H1 (cell line): Measurements from ENCODE around the gene PCDHGA1. TPM values are rescaled to one million over a fixed set of nuclear protein-coding genes. Genes with fewer than 3 reads are reported as not detected.

ENCODE experiments used
- CTCF ChIA-PET: fragments of 300-600 bp; sonication (Branson Sonifier 250); formaldehyde crosslinking; loops from one replicate; lab custom pipeline; 2021; ENCODE audit not compliant: partially characterized antibody; lab: Charles Lee
- POLR2A ChIA-PET: fragments of 300-600 bp; sonication (Branson Sonifier 250); formaldehyde crosslinking; loops from one replicate; lab custom pipeline; 2021; ENCODE audit warnings: inconsistent platforms; ENCODE audit not compliant: partially characterized antibody; lab: Charles Lee
- DNase-seq, 2 experiments: peaks; one replicate each; pipeline versions ENCODE4 v3.0.0 to v3.0.0-alpha.2; 2010 to 2022; ENCODE audit warnings: low spot score in 2 of 2, low read depth in 1 of 2, mixed read lengths in 1 of 2
- FAIRE-seq: peaks from 2 replicates; lab custom pipeline; 2011; peaks lifted over from hg19 to GRCh38; lab: Jason Lieb, UNC
- H2AFZ ChIP-seq: 2 replicates; pipeline ENCODE4 v1.8.1; 2012; ENCODE audit warnings: low read length, inconsistent platforms
- H2AK5ac ChIP-seq: 2 replicates; pipeline ENCODE4 v1.6.1; 2013; ENCODE audit warnings: low read depth, low read length
- H2BK120ac ChIP-seq: replicated peaks from 2 replicates; pipeline ENCODE3; 2013; ENCODE audit warnings: low read depth, low read length, inconsistent platforms
- H2BK12ac ChIP-seq: 2 replicates; pipeline ENCODE4 v1.6.1; 2013; ENCODE audit warnings: low read depth, low read length
- H2BK15ac ChIP-seq: 2 replicates; pipeline ENCODE4 v1.6.1; 2013; ENCODE audit warnings: low read length
- H2BK20ac ChIP-seq: 2 replicates; pipeline ENCODE4 v1.6.1; 2013; ENCODE audit warnings: low read length
- H2BK5ac ChIP-seq: 2 replicates; pipeline ENCODE4 v1.6.1; 2013; ENCODE audit warnings: low read depth, low read length
- H3K14ac ChIP-seq: 2 replicates; pipeline ENCODE4 v1.6.1; 2013; ENCODE audit warnings: inconsistent platforms; ENCODE audit not compliant: insufficient read length
- H3K18ac ChIP-seq: 2 replicates; pipeline ENCODE4 v1.6.1; 2013; ENCODE audit warnings: low read length; ENCODE audit errors: extremely low read depth
- H3K23ac ChIP-seq: 2 replicates; pipeline ENCODE4 v1.6.1; 2013; ENCODE audit warnings: inconsistent platforms; ENCODE audit not compliant: insufficient read length
- H3K23me2 ChIP-seq: 2 replicates; pipeline ENCODE4 v1.6.1; 2013; ENCODE audit warnings: low read depth, low read length
- H3K27ac ChIP-seq: 2 replicates; pipeline ENCODE4 v1.6.1; 2011; ENCODE audit warnings: low read depth, low read length, inconsistent platforms
- H3K27me3 ChIP-seq, 4 experiments: replicated peaks in 1 of 4; 1 replicate in 1 of 4; 2 replicates in 3 of 4; pipeline versions ENCODE4 v1.6.1 to v1.8.1; 2011 to 2013; ENCODE audit warnings: low read length in 3 of 4, mild to moderate bottlenecking in 3 of 4, inconsistent platforms in 2 of 4, mixed read lengths in 2 of 4, moderate library complexity in 1 of 4; ENCODE audit not compliant: control insufficient read depth in 3 of 4, insufficient read depth in 3 of 4; ENCODE audit errors: extremely low read depth in 1 of 4
- H3K36me3 ChIP-seq, 4 experiments: 2 replicates each; pipeline versions ENCODE4 v1.6.1 to v1.8.1; 2011 to 2013; ENCODE audit warnings: mild to moderate bottlenecking in 4 of 4, low read length in 3 of 4, moderate library complexity in 2 of 4, control low read depth in 1 of 4, inconsistent platforms in 1 of 4; ENCODE audit not compliant: insufficient read depth in 4 of 4, control insufficient read depth in 2 of 4
- H3K4ac ChIP-seq: replicated peaks from 2 replicates; pipeline ENCODE3; 2013; ENCODE audit warnings: low read length, low read depth, mixed read lengths, inconsistent platforms; ENCODE audit not compliant: insufficient read length
- H3K4me1 ChIP-seq, 4 experiments: replicated peaks in 1 of 4; 1 replicate in 1 of 4; 2 replicates in 3 of 4; pipeline versions ENCODE4 v1.6.1 to v1.8.1; 2011 to 2013; ENCODE audit warnings: low read length in 3 of 4, inconsistent platforms in 2 of 4, mixed read lengths in 1 of 4; ENCODE audit not compliant: insufficient read depth in 4 of 4, control insufficient read depth in 3 of 4
- H3K4me2 ChIP-seq, 2 experiments: 2 replicates each; pipeline versions ENCODE4 v1.6.1 to v1.8.1; 2011 to 2013; ENCODE audit warnings: low read depth in 2 of 2, low read length in 2 of 2, control low read depth in 1 of 2, inconsistent platforms in 1 of 2, mild to moderate bottlenecking in 1 of 2; ENCODE audit not compliant: insufficient read depth in 1 of 2
- H3K4me3 ChIP-seq, 4 experiments: fragments of 200-600, 300-600 bp in 1 of 4; sonication (generic), shearing (Covaris generic), sonication (Bioruptor Twin) in 1 of 4; 2 replicates each; pipeline versions ENCODE4 v1.5.1 to v1.8.1; 2011 to 2016; ENCODE audit warnings: low read length in 4 of 4, low read depth in 3 of 4, control low read depth in 2 of 4, inconsistent platforms in 2 of 4, mild to moderate bottlenecking in 2 of 4, mixed read lengths in 1 of 4, moderate library complexity in 1 of 4; ENCODE audit not compliant: insufficient read depth in 2 of 4; ENCODE audit errors: extremely low read depth in 1 of 4
- H3K56ac ChIP-seq: replicated peaks from 2 replicates; pipeline ENCODE3; 2013; ENCODE audit warnings: low read depth, mild to moderate bottlenecking, mixed read lengths, low read length, inconsistent platforms; ENCODE audit not compliant: insufficient read length
- H3K79me1 ChIP-seq: 2 replicates; pipeline ENCODE4 v1.6.1; 2013; ENCODE audit warnings: low read depth, low read length, control low read depth
- H3K79me2 ChIP-seq, 2 experiments: 2 replicates each; pipeline versions ENCODE4 v1.6.1 to v1.8.1; 2012 to 2013; ENCODE audit warnings: low read length in 2 of 2, mild to moderate bottlenecking in 2 of 2, inconsistent platforms in 1 of 2; ENCODE audit not compliant: insufficient read depth in 2 of 2, control insufficient read depth in 1 of 2
- H3K9ac ChIP-seq, 4 experiments: replicated peaks in 1 of 4; 1 replicate in 1 of 4; 2 replicates in 3 of 4; pipeline versions ENCODE4 v1.6.1 to v1.8.1; 2011 to 2013; ENCODE audit warnings: low read depth in 3 of 4, low read length in 3 of 4, control low read depth in 2 of 4, mild to moderate bottlenecking in 2 of 4, moderate library complexity in 2 of 4, inconsistent platforms in 1 of 4; ENCODE audit errors: extremely low read depth in 1 of 4
- H3K9me3 ChIP-seq, 2 experiments: 2 replicates each; pipeline versions ENCODE4 v1.6.1 to v1.8.1; 2012 to 2013; ENCODE audit warnings: mild to moderate bottlenecking in 2 of 2, moderate library complexity in 2 of 2, control low read depth in 1 of 2, inconsistent platforms in 1 of 2, low read depth in 1 of 2, low read length in 1 of 2, mixed read lengths in 1 of 2; ENCODE audit not compliant: insufficient read depth in 2 of 2
- H4K20me1 ChIP-seq, 2 experiments: replicated peaks in 1 of 2; 2 replicates each; pipeline versions ENCODE3 to v1.8.1; 2011 to 2013; ENCODE audit warnings: inconsistent platforms in 2 of 2, low read length in 2 of 2, mild to moderate bottlenecking in 1 of 2; ENCODE audit not compliant: insufficient read depth in 2 of 2, control insufficient read depth in 1 of 2
- H4K5ac ChIP-seq: 2 replicates; pipeline ENCODE4 v1.6.1; 2013; ENCODE audit warnings: low read length, low read depth, mixed read lengths, inconsistent platforms; ENCODE audit not compliant: insufficient read length
- H4K8ac ChIP-seq: 2 replicates; pipeline ENCODE4 v1.8.0; 2013; ENCODE audit warnings: mild to moderate bottlenecking, moderate library complexity, low read length, inconsistent platforms; ENCODE audit not compliant: insufficient read depth; ENCODE audit errors: extremely low read depth
- H4K91ac ChIP-seq: replicated peaks from 2 replicates; pipeline ENCODE3; 2013; ENCODE audit warnings: low read length, mixed read lengths, inconsistent platforms; ENCODE audit not compliant: insufficient read length
- ASH2L ChIP-seq: fragments of 200-600, 300-600 bp; sonication (generic); IDR thresholded peaks from one replicate; pipeline ENCODE4 v1.7.1; 2017; ENCODE audit warnings: low read length
- ATF3 ChIP-seq: IDR thresholded peaks from 2 replicates; pipeline ENCODE4 v1.6.1; 2011; ENCODE audit warnings: low read depth, mild to moderate bottlenecking, low read length; ENCODE audit not compliant: insufficient read depth
- CBX8 ChIP-seq: fragments of 300-800, 300-1000 bp; sonication (generic); IDR thresholded peaks from 2 replicates; pipeline ENCODE4 v1.7.1; 2016; ENCODE audit warnings: low read depth, low read length, borderline replicate concordance
- CTBP2 ChIP-seq: IDR thresholded peaks from 2 replicates; pipeline ENCODE4 v1.7.0; 2011; ENCODE audit warnings: borderline replicate concordance, mild to moderate bottlenecking, moderate library complexity, mixed read lengths, low read length; ENCODE audit not compliant: insufficient read depth, insufficient read length
- FOSL1 ChIP-seq: IDR thresholded peaks from 2 replicates; pipeline ENCODE4 v1.6.1; 2011; ENCODE audit warnings: mild to moderate bottlenecking, low read depth, low read length, moderate library complexity; ENCODE audit not compliant: insufficient read depth
- PHF8 ChIP-seq: fragments of 200-600 bp; sonication (generic); conservative IDR thresholded peaks from 2 replicates; pipeline ENCODE4 v1.7.1; 2012; ENCODE audit warnings: low read depth, mild to moderate bottlenecking, inconsistent platforms, low read length, moderate library complexity
- POLR2AphosphoS5 ChIP-seq: IDR thresholded peaks from 2 replicates; pipeline ENCODE4 v1.6.1; 2011; ENCODE audit warnings: low read depth, low read length
- RAD21 ChIP-seq, 2 experiments: IDR thresholded peaks in 1 of 2; conservative IDR thresholded peaks in 1 of 2; 2 replicates each; pipeline ENCODE4 v1.6.1; 2011; ENCODE audit warnings: low read depth in 2 of 2, low read length in 2 of 2, improper control_type of control experiment in 1 of 2, inconsistent platforms in 1 of 2, mild to moderate bottlenecking in 1 of 2, moderate library complexity in 1 of 2
- RXRA ChIP-seq: IDR thresholded peaks from 2 replicates; pipeline ENCODE4 v1.6.1; 2011; ENCODE audit warnings: low read depth, mild to moderate bottlenecking, low read length, moderate library complexity; ENCODE audit not compliant: insufficient read depth
- SP2 ChIP-seq: IDR thresholded peaks from 2 replicates; pipeline ENCODE4 v1.6.1; 2012; ENCODE audit warnings: mild to moderate bottlenecking, low read length, inconsistent platforms
- TAF1 ChIP-seq: IDR thresholded peaks from 2 replicates; pipeline ENCODE4 v1.6.1; 2011; ENCODE audit warnings: mild to moderate bottlenecking, low read depth, low read length
- TAF7 ChIP-seq: optimal IDR thresholded peaks from 2 replicates; pipeline ENCODE3; 2011; ENCODE audit warnings: low read depth, mild to moderate bottlenecking, inconsistent platforms, low read length, moderate library complexity, borderline replicate concordance
- WGBS, 2 experiments: shearing (Covaris generic) in 1 of 2; methylation state at CpG; one replicate each; pipeline versions ENCODE4 v1.1.6 to v1.1.7; 2013 to 2015; ENCODE audit warnings: low lambda C conversion rate in 2 of 2, mixed read lengths in 2 of 2, inconsistent platforms in 1 of 2, low coverage in 1 of 2, missing lambda C conversion rate in 1 of 2; ENCODE audit not compliant: insufficient replicate concordance in 2 of 2, insufficient coverage in 1 of 2, insufficient read length in 1 of 2; ENCODE audit errors: extremely low coverage in 1 of 2, missing lambda C conversion rate in 1 of 2; 5-methylcytosine and 5-hydroxymethylcytosine counted together
- polyA plus RNA-seq, 7 experiments: library from polyadenylated mRNA; depleted of rRNA in 3 of 7; stranded (reverse) in 5 of 7; unstranded in 2 of 7; fragments of >200 nt in 5 of 7; fragments of 200-250 nt in 2 of 7; gene quantifications; 1 replicate in 5 of 7; 2 replicates in 1 of 7; 4 replicates in 1 of 7; pipeline versions ENCODE4 v1.2.1 to v1.2.3, GENCODE V29; 2011 to 2013; ENCODE audit warnings: missing spikeins in 2 of 7, mixed read lengths in 2 of 7
- total RNA-seq: library from RNA; stranded (reverse); fragmentation: NEBNext Ultra II Directional; extraction: Animal tissue kit (Norgen Biotek cat#: 25700); gene quantifications from 2 replicates; pipeline ENCODE4 v1.2.1, GENCODE V29; 2021

PCDHGA1 gene
- total and polyA plus RNA-seq, 2 of the 8 experiments (the other 6 are each of a cell fraction or from before 2014, with no cell fraction given) = 0.57 to 0.89 TPM

- Histone ChIP-seq H3K79me2 (peaks cover 0 to 3% of the 10 kb centered on the region in 2 experiments; a peak in 1 of 4 replicates), H3K9me3 (no peaks in the 10 kb centered on the region)
These were observed 155.8 kb downstream of the PCDHGA1 start for GRCh38 chr5:141486091-141486490.

More at GRCh38 chr5:141486091-141486490, 155.8 kb downstream of the PCDHGA1 start:
- Histone ChIP-seq H3K9ac (no peak overlapping the region), H3K23me2 (peaks cover 11% of the 10 kb centered on the region), H3K56ac (no peak overlapping the region), H3K14ac (no peak overlapping the region), H3K27me3 (peaks cover 10 to 28% (median 24%) of the 10 kb centered on the region in 4 experiments), H3K36me3 (no peaks in the 10 kb centered on the region), H3K4me3 (peak overlapping the region in 1 of 4 experiments; percentile 71; a peak in 2 of 8 replicates), H2AK5ac (no peak overlapping the region), H4K5ac (no peak overlapping the region), H2BK15ac (no peak overlapping the region), H3K23ac (no peak overlapping the region), H3K4me1 (peaks cover 5 to 21% (median 12%) of the 10 kb centered on the region in 4 experiments), H3K18ac (no peak overlapping the region), H4K91ac (no peak overlapping the region), H2BK5ac (no peak overlapping the region), H4K20me1 (peaks cover 13 to 25% of the 10 kb centered on the region in 2 experiments), H3K4me2 (peak overlapping the region in 1 of 2 experiments; percentile 98; a peak in 1 of 4 replicates), H3K79me1 (no peaks in the 10 kb centered on the region; the same call in none of the 2 replicates), H2BK12ac (no peak overlapping the region), H3K27ac (no peak overlapping the region), H3K4ac (no peak overlapping the region), H2BK120ac (no peak overlapping the region), H2BK20ac (no peak overlapping the region), H2AFZ (no peak overlapping the region), H4K8ac (no peak overlapping the region)
- WGBS, 2 experiments = 96% methylated on average over 9 of the region's 9 CpGs; no CpG with 5 or more reads in 1 of the 2 experiments
- FAIRE-seq (no peak), DNase-seq (no peak)
- ChIA-PET POLR2A (interaction anchor here (0.8 to 3.5 kb wide), 6 partner anchors 8 to 166 kb away, joined by 3 to 25 read pairs (median 4); partner anchors contain the start of genes HDAC3, PCDHGC3 and RELL2), CTCF (interaction anchor here (0.6 to 14.3 kb wide), 20 partner anchors 9 to 294 kb away, joined by 3 to 164 read pairs (median 6); partner anchors contain the start of genes PCDHB10, PCDHB15, PCDHGA10 and PCDHGA11)
- TF ChIP-seq PHF8 = no peak
- TF ChIP-seq SP2 = no peak
- no peak for TF ChIP-seq ASH2L
- TF ChIP-seq RAD21 (IDR thresholded peaks at IDR 0.05 in 1 of 2, conservative IDR thresholded peaks at IDR 0.05 in 1 of 2; ENCODE audit: low read depth in 2 of 2, low read length in 2 of 2) = no peak
- TF ChIP-seq FOSL1 = no peak
- TF ChIP-seq CBX8 = no peak
- TF ChIP-seq TAF1 = no peak
- no peak for TF ChIP-seq ATF3
- no peak for TF ChIP-seq RXRA
- TF ChIP-seq TAF7 = no peak
- no peak for TF ChIP-seq CTBP2
- no peak for TF ChIP-seq POLR2AphosphoS5
